Activated naive CD4-positive, alpha-beta T cell (primary cell): ENCODE measurements around the gene ZNF417.
"Not testable (repeated sequence)": the region's sequence is repeated elsewhere in the genome, so short reads cannot be mapped to it uniquely, and the experiment has no call there.

Experiments used
- DNase-seq, 4 experiments: peaks; one replicate each; lab custom pipeline; 2025; lab: John Stamatoyannopoulos, UW

ZNF417 gene

DNA sequence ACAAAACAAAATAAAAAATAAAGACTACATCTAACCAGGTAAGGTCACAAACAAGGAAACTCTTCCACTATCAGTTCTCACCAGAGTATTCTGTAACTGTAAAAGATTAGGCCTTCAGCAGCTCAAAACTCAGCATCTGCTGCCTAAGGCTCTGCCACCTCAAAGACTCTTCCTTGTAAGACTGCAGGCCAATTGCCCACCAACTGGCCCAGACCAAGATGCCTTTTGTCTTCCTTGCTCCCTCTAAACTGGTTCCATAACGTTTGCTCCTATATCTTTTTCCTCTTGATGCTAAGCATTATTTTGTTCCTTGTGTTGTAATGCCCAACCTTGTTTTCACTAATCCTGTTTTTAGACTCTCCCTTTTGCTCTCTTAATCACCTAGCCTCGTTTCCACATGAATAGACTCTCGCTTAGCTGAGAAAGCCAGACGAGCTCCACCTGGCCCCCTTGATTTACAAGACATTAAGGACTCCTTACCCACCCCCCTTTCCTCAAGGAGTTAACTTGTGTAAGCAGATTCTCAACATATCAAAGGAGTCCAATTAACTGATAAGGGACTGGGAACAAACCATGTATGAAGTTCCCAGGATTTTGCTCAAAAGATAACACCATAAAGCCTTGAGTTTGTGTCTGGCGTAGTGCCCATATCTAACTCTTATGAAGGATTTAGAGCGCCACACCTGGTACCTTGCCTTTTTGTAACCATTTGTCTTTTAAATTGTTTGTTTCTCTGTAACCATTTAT is 29.0 kb downstream of the ZNF417 start:
- no peak for DNase-seq

- no peak for DNase-seq
These were observed 30.3 kb downstream of the ZNF417 start for GRCh38 chr19:57886046-57886445.

- not testable (repeated sequence) for DNase-seq
These were observed 42.3 kb downstream of the ZNF417 start for GRCh38 chr19:57873883-57874799.

- DNase-seq, result no peak
These were observed 43.9 kb downstream of the ZNF417 start for GRCh38 chr19:57872450-57872849.

GRCh38 chr19:57870225-57870624 is 46.2 kb downstream of the ZNF417 start:
- DNase-seq, result no peak

- not testable (repeated sequence) for DNase-seq
These were observed 46.7 kb downstream of the ZNF417 start for GRCh38 chr19:57869655-57870054.

GRCh38 chr19:57867868-57868492 is 48.4 kb downstream of the ZNF417 start:
- no peak for DNase-seq
